HG03060 (cell line): ENCODE results near the gene SP100.

Experiments used
- ATAC-seq: cut with Tn5 transposase; IDR thresholded peaks from one replicate; pipeline ENCODE4 v1.9.1; 2021; ENCODE audit warnings: low read depth, moderate number of reproducible peaks; ENCODE audit not compliant: unreplicated experiment

Gene SP100

GRCh38 chr2:230521386-230521785, 105.4 kb downstream of the SP100 start:
- no peak for ATAC-seq

- ATAC-seq: no peak
Observed at GRCh38 chr2:230525682-230526081, 109.7 kb downstream of the SP100 start.

- ATAC-seq: peak; percentile 39
Observed at GRCh38 chr2:230537531-230537976, 121.6 kb downstream of the SP100 start.

- ATAC-seq: no peak
Observed at GRCh38 chr2:230540332-230540731, 124.3 kb downstream of the SP100 start.

- peak; percentile 61 for ATAC-seq
Observed at GRCh38 chr2:230541934-230542380, 126.0 kb downstream of the SP100 start.

GRCh38 chr2:230542751-230543150, 126.8 kb downstream of the SP100 start:
- ATAC-seq: no peak

GRCh38 chr2:230552181-230552580, 136.2 kb downstream of the SP100 start:
- no peak for ATAC-seq

GRCh38 chr2:230557065-230557464, 141.1 kb downstream of the SP100 start:
- ATAC-seq: no peak

- no peak for ATAC-seq
Observed at GRCh38 chr2:230564805-230565779, 149.1 kb downstream of the SP100 start.

- ATAC-seq: no peak
Observed at GRCh38 chr2:230569298-230569697, 153.3 kb downstream of the SP100 start.

- ATAC-seq: no peak
Observed at GRCh38 chr2:230570987-230571386, 155.0 kb downstream of the SP100 start.

GRCh38 chr2:230575642-230576324, 159.8 kb downstream of the SP100 start:
- no peak for ATAC-seq

GRCh38 chr2:230577114-230577513, 161.1 kb downstream of the SP100 start:
- no peak for ATAC-seq

- ATAC-seq: no peak
Observed at GRCh38 chr2:230578106-230578505, 162.1 kb downstream of the SP100 start.

GRCh38 chr2:230582851-230583283, 166.9 kb downstream of the SP100 start:
- ATAC-seq: no peak

- no peak for ATAC-seq
Observed at GRCh38 chr2:230583581-230583980, 167.6 kb downstream of the SP100 start.

GRCh38 chr2:230586328-230586982, 170.5 kb downstream of the SP100 start:
- no peak for ATAC-seq

- ATAC-seq: no peak
Observed at GRCh38 chr2:230589025-230589424, 173.0 kb downstream of the SP100 start.

GRCh38 chr2:230589497-230590015, 173.6 kb downstream of the SP100 start:
- peak; percentile 91 for ATAC-seq

GRCh38 chr2:230590333-230590732, 174.3 kb downstream of the SP100 start:
- no peak for ATAC-seq

- no peak for ATAC-seq
Observed at GRCh38 chr2:230591850-230592249, 175.8 kb downstream of the SP100 start.
